ENCODE measurements around the gene AFAP1L1.

Gene AFAP1L1

GRCh38 chr5:149317281-149318048 lies 45.8 kb downstream of the AFAP1L1 start:
- peak; percentile 6 for DNase-seq

- DNase-seq: no peak
These were observed 47.5 kb downstream of the AFAP1L1 start for GRCh38 chr5:149319174-149319573.

- peak; percentile 91 for DNase-seq
These were observed 49.2 kb downstream of the AFAP1L1 start for GRCh38 chr5:149320791-149321330.

- DNase-seq: no peak
These were observed 50.9 kb downstream of the AFAP1L1 start for GRCh38 chr5:149322518-149322917.

- DNase-seq: no peak
These were observed 51.6 kb downstream of the AFAP1L1 start for GRCh38 chr5:149323210-149323609.

GRCh38 chr5:149323621-149324205 lies 52.1 kb downstream of the AFAP1L1 start:
- no peak for DNase-seq

- DNase-seq: no peak
These were observed 53.0 kb downstream of the AFAP1L1 start for GRCh38 chr5:149324641-149325040.

- DNase-seq: peak; percentile 64
These were observed 53.6 kb downstream of the AFAP1L1 start for GRCh38 chr5:149325166-149325735.

- no peak for DNase-seq
These were observed 54.2 kb downstream of the AFAP1L1 start for GRCh38 chr5:149325894-149326293.

GRCh38 chr5:149326611-149327010 lies 55.0 kb downstream of the AFAP1L1 start:
- DNase-seq: no peak

- DNase-seq: no peak
These were observed 56.5 kb downstream of the AFAP1L1 start for GRCh38 chr5:149328177-149328576.

GRCh38 chr5:149333711-149334443 lies 62.2 kb downstream of the AFAP1L1 start:
- no peak for DNase-seq

- peak; percentile 72 for DNase-seq
These were observed 66.1 kb downstream of the AFAP1L1 start for GRCh38 chr5:149337736-149338135.

- no peak for DNase-seq
These were observed 66.7 kb downstream of the AFAP1L1 start for GRCh38 chr5:149338364-149338763.

GRCh38 chr5:149340920-149341319 lies 69.3 kb downstream of the AFAP1L1 start:
- no peak for DNase-seq

GRCh38 chr5:149341876-149342275 lies 70.2 kb downstream of the AFAP1L1 start:
- peak; percentile 47 for DNase-seq

GRCh38 chr5:149344151-149344550 lies 72.5 kb downstream of the AFAP1L1 start:
- DNase-seq: no peak

- peak; percentile 94 for DNase-seq
These were observed 73.7 kb downstream of the AFAP1L1 start, which contains the start of gene GRPEL2 for GRCh38 chr5:149345147-149345891. Gene GRPEL2, plus strand, starts transcription at chr5:149345499. Its CDS starts 41 bp downstream, at chr5:149345540.

GRCh38 chr5:149345892-149346222 lies 74.2 kb downstream of the AFAP1L1 start:
- no peak for DNase-seq

- DNase-seq: no peak
These were observed 76.9 kb downstream of the AFAP1L1 start for GRCh38 chr5:149348518-149348917.

- no peak for DNase-seq
These were observed 77.7 kb downstream of the AFAP1L1 start for GRCh38 chr5:149349382-149349781.

- no peak for DNase-seq
These were observed 80.5 kb downstream of the AFAP1L1 start for GRCh38 chr5:149352169-149352568.

- no peak for DNase-seq
These were observed 82.3 kb downstream of the AFAP1L1 start for GRCh38 chr5:149353911-149354310.
